Upper lobe of right lung (tissue), 1 donor: ENCODE results near the gene ABHD12. TPM values are rescaled to one million over a fixed set of nuclear protein-coding genes. Genes with fewer than 3 reads are reported as not detected.

ENCODE experiments used
- ATAC-seq: fragments of 200-7000 bp; cut with Tn5 transposase; one replicate; pipeline ENCODE4 v1.9.1; 2020; ENCODE audit warnings: mild to moderate bottlenecking, moderate library complexity
- DNase-seq: peaks from one replicate; pipeline ENCODE4 v3.0.0-alpha.2; 2020
- H3K27ac ChIP-seq: fragments of 200-600 bp; one replicate; pipeline ENCODE4 v1.8.0; 2022
- H3K27me3 ChIP-seq: fragments of 200-600 bp; one replicate; pipeline ENCODE4 v1.8.0; 2022; ENCODE audit warnings: mild to moderate bottlenecking
- H3K36me3 ChIP-seq: fragments of 200-600 bp; one replicate; pipeline ENCODE4 v1.8.0; 2022
- H3K4me1 ChIP-seq: fragments of 200-600 bp; one replicate; pipeline ENCODE4 v1.8.0; 2022
- H3K4me3 ChIP-seq: fragments of 200-600 bp; one replicate; pipeline ENCODE4 v1.8.0; 2022; ENCODE audit warnings: mild to moderate bottlenecking
- H3K9me3 ChIP-seq: fragments of 200-600 bp; one replicate; pipeline ENCODE4 v1.8.0; 2022
- CTCF ChIP-seq: fragments of 200-600 bp; IDR thresholded peaks from one replicate; pipeline ENCODE4 v1.8.0; 2022; ENCODE audit warnings: antibody characterized with exemption
- intact Hi-C: fragments of 100-400 bp; cut with DNase I; formaldehyde crosslinking; loops from one replicate; pipeline ENCODE4 v1.11.0; 2022
- total RNA-seq: library from RNA; stranded (reverse); fragmentation: NEBNext Ultra II Directional; extraction: Animal tissue kit (Norgen Biotek cat#: 25700); gene quantifications from one replicate; pipeline ENCODE4 v1.2.1, GENCODE V29; 2021
- donor health status: DM: no; HTN: yes; CAD: no; lungs with severe emphysema.

The ABHD12 gene
- total RNA-seq, 1 donor from 2014 or later = 45.2 TPM

- intact Hi-C loops = no loop called here
- Histone ChIP-seq H3K4me3 (no peak overlapping the region), H3K27me3 (no peaks in the 10 kb centered on the region), H3K27ac (no peak overlapping the region), H3K4me1 (peaks cover 8% of the 10 kb centered on the region), H3K9me3 (no peaks in the 10 kb centered on the region), H3K36me3 (peaks cover 33% of the 10 kb centered on the region)
- ATAC-seq (no peak), DNase-seq (no peak)
- no peak for TF ChIP-seq CTCF
These were observed 93.3 kb downstream of the ABHD12 start for GRCh38 chr20:25297141-25297905.

GRCh38 chr20:25296094-25297093 is 94.2 kb downstream of the ABHD12 start:
- Histone ChIP-seq H3K36me3 (peaks cover 42% of the 10 kb centered on the region), H3K9me3 (no peaks in the 10 kb centered on the region), H3K4me3 (no peak overlapping the region), H3K27me3 (no peaks in the 10 kb centered on the region), H3K4me1 (peaks cover 8% of the 10 kb centered on the region), H3K27ac (peak overlapping the region; percentile 40)
- TF ChIP-seq CTCF = peak; percentile 29
- ATAC-seq = peak; percentile 18
- intact Hi-C loops = no loop called here
- no peak for DNase-seq

- intact Hi-C loops = no loop called here
- H3K36me3 ChIP-seq = peaks cover 48% of the 10 kb centered on the region
- ATAC-seq = peak; percentile 33
These were observed 95.1 kb downstream of the ABHD12 start for GRCh38 chr20:25295386-25296093.

GRCh38 chr20:25294459-25295385 is 95.9 kb downstream of the ABHD12 start:
- intact Hi-C loops = no loop called here
- TF ChIP-seq CTCF = peak; percentile 67
- peaks cover 57% of the 10 kb centered on the region for H3K36me3 ChIP-seq
- H3K27ac ChIP-seq = peak overlapping the region; percentile 40
- DNase-seq (no peak), ATAC-seq (peak; percentile 62)
- no peaks in the 10 kb centered on the region for H3K27me3 ChIP-seq
- no peaks in the 10 kb centered on the region for H3K9me3 ChIP-seq
- H3K4me3 ChIP-seq = no peak overlapping the region
- H3K4me1 ChIP-seq = peaks cover 8% of the 10 kb centered on the region

More at GRCh38 chr20:25295386-25296093, 95.1 kb downstream of the ABHD12 start:
- Histone ChIP-seq H3K4me3 (no peak overlapping the region), H3K4me1 (peaks cover 8% of the 10 kb centered on the region), H3K9me3 (no peaks in the 10 kb centered on the region), H3K27ac (peak overlapping the region; percentile 40), H3K27me3 (no peaks in the 10 kb centered on the region)
- no peak for DNase-seq
- no peak for TF ChIP-seq CTCF
